ENCODE measurements around the gene TSPAN32. TPM values are rescaled to one million over a fixed set of nuclear protein-coding genes. Genes with fewer than 3 reads are reported as not detected.
"Not testable (repeated sequence)": the region's sequence is repeated elsewhere in the genome, so short reads cannot be mapped to it uniquely, and the experiment has no call there.

The TSPAN32 gene
- total RNA-seq, 8 experiments from 2014 or later, result 0.05 to 1.2 (median 0.53) TPM

DNA sequence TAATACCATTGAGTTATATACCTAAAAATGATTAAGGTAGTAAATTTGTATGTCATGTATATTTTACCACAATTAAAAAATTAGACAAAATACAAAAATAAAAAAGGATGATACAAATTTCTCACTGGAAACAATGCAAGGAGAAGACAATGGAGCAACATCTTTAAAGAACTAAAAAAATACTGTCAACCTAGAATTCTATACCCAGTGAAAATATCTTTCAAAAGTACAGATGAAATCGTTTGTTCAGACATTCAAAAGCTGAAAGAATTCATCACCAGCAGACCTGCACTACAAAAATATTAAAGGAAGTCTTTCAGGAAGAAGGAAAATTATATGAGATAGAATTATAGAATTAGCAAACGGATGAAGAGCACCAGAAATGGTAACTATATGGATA is 21.6 kb upstream of the TSPAN32 start:
- WGBS, 10 experiments, result 0 to 64% (median 32%) methylated on average over 2 of the region's 2 CpGs
- no peak for ATAC-seq (replicated peaks in 6 of 8)

GRCh38 chr11:2286350-2286749 is 15.5 kb upstream of the TSPAN32 start:
- ATAC-seq (replicated peaks in 6 of 8); H3K4me3 ChIP-seq; H3K27ac ChIP-seq; in situ Hi-C loops (cut with MboI; ENCODE audit: low pct_unique_long_range_greater_than_20kb in 2 of 9, low sequenced_read_pairs in 9 of 9, unreplicated experiment in 9 of 9); H3K4me1 ChIP-seq (replicated peaks in 1 of 2): not testable (repeated sequence)
- 100% methylated on average over 3 of the region's 13 CpGs; no CpG with 5 or more reads in 9 of the 10 experiments for WGBS, 10 experiments

More for the DNA sequence above, 21.6 kb upstream of the TSPAN32 start:
- in situ Hi-C loops (cut with MboI; ENCODE audit: low pct_unique_long_range_greater_than_20kb in 2 of 9, low sequenced_read_pairs in 9 of 9, unreplicated experiment in 9 of 9), result no loop called here
- H3K27ac ChIP-seq, result no peak overlapping the region
- H3K4me1 ChIP-seq (replicated peaks in 1 of 2), result no peaks in the 10 kb centered on the region
- H3K4me3 ChIP-seq, result no peak overlapping the region

- in situ Hi-C loops (cut with MboI; ENCODE audit: low pct_unique_long_range_greater_than_20kb in 2 of 9, low sequenced_read_pairs in 9 of 9, unreplicated experiment in 9 of 9), result no loop called here
- ATAC-seq (replicated peaks in 6 of 8), result no peak
- 7 to 80% (median 40%) methylated on average over 2 to 13 of the region's 16 CpGs; no CpG with 5 or more reads in 1 of the 10 experiments for WGBS, 10 experiments
- Histone ChIP-seq H3K4me1 (replicated peaks in 1 of 2) (no peaks in the 10 kb centered on the region), H3K4me3 (no peak overlapping the region), H3K27ac (no peak overlapping the region)
These were observed 14.7 kb upstream of the TSPAN32 start for GRCh38 chr11:2287091-2287490.

- no peak overlapping the region for H3K27ac ChIP-seq
- ATAC-seq (replicated peaks in 6 of 8), result no peak
- H3K4me1 ChIP-seq (replicated peaks in 1 of 2), result no peaks in the 10 kb centered on the region
- no peak overlapping the region for H3K4me3 ChIP-seq
- 80 to 83% methylated on average over 1 to 2 of the region's 6 CpGs; no CpG with 5 or more reads in 8 of the 10 experiments for WGBS, 10 experiments
- in situ Hi-C loops (cut with MboI; ENCODE audit: low pct_unique_long_range_greater_than_20kb in 2 of 9, low sequenced_read_pairs in 9 of 9, unreplicated experiment in 9 of 9), result no loop called here
These were observed 12.5 kb upstream of the TSPAN32 start for GRCh38 chr11:2289350-2289749.

DNA sequence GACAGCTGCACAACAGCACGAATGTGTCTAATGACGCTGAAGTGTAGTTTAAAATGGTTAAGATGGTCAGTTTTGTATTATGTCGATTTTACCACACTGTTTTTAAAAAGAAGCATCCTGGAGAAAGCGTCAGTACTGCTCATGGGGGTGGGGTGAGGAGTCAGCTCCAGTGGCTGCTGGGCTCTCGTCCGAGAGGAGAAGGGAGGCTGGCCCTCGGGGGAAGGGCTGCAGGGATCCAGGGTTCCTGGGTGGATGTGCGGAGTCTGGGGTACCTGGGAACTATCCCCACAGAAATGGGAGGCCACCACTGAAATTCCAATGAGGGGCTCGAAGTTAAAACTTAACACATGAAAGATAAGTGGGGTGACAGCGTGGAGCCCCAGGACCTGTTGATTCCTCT is 12.0 kb upstream of the TSPAN32 start:
- ATAC-seq (replicated peaks in 6 of 8), result no peak
- H3K4me1 ChIP-seq (replicated peaks in 1 of 2), result no peaks in the 10 kb centered on the region
- in situ Hi-C loops (cut with MboI; ENCODE audit: low pct_unique_long_range_greater_than_20kb in 2 of 9, low sequenced_read_pairs in 9 of 9, unreplicated experiment in 9 of 9), result loop anchor here in 1 of 9 experiments (10.0 kb wide), 1 partner anchor 85 kb away; no protein-coding TSS in a partner anchor
- no peak overlapping the region for H3K27ac ChIP-seq
- 24 to 80% (median 58%) methylated on average over 1 to 7 of the region's 10 CpGs; no CpG with 5 or more reads in 2 of the 10 experiments for WGBS, 10 experiments
- H3K4me3 ChIP-seq, result no peak overlapping the region

DNA sequence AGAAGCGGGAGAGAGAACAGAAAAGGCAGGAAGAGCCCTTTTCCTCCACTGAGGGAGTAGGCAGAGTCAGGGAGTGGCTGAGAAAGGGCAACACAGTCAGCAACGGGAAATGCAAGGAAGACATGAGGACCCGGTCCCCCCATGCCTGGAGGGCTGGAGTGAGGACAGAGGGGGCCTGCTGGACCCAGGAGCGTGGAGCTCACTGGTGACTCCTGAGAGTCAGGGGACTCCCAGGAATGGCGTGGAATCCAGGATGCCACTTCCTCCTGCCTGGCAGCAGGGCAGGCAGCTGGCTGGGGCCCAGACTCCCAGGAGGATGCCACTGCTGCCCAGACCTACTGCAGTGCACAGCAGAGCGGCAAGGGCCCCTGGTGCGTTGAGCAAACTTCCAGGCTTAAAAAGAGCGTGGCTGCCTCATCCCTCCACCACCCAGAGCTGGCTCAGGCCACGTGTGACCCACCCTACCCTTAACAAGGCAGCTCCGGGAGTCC is 11.4 kb upstream of the TSPAN32 start:
- 0 to 100% (median 17%) methylated on average over 1 to 3 of the region's 10 CpGs; no CpG with 5 or more reads in 4 of the 10 experiments for WGBS, 10 experiments
- in situ Hi-C loops (cut with MboI; ENCODE audit: low pct_unique_long_range_greater_than_20kb in 2 of 9, low sequenced_read_pairs in 9 of 9, unreplicated experiment in 9 of 9), result loop anchor here in 1 of 9 experiments (10.0 kb wide), 1 partner anchor 86 kb away; no protein-coding TSS in a partner anchor
- no peak overlapping the region for H3K27ac ChIP-seq
- no peak overlapping the region for H3K4me3 ChIP-seq
- ATAC-seq (replicated peaks in 6 of 8), result peak in 3 of 8 experiments; percentile 43 to 69 (median 48)
- H3K4me1 ChIP-seq (replicated peaks in 1 of 2), result no peaks in the 10 kb centered on the region

- H3K4me1 ChIP-seq (replicated peaks in 1 of 2), result no peaks in the 10 kb centered on the region
- no peak overlapping the region for H3K27ac ChIP-seq
- WGBS, 10 experiments, result 49 to 94% (median 60%) methylated on average over 1 to 14 of the region's 20 CpGs; no CpG with 5 or more reads in 5 of the 10 experiments
- no peak overlapping the region for H3K4me3 ChIP-seq
- in situ Hi-C loops (cut with MboI; ENCODE audit: low pct_unique_long_range_greater_than_20kb in 2 of 9, low sequenced_read_pairs in 9 of 9, unreplicated experiment in 9 of 9), result loop anchor here in 1 of 9 experiments (10.0 kb wide), 1 partner anchor 89 kb away; no protein-coding TSS in a partner anchor
- ATAC-seq (replicated peaks in 6 of 8), result no peak
These were observed 8.3 kb upstream of the TSPAN32 start for GRCh38 chr11:2293531-2293971.

DNA sequence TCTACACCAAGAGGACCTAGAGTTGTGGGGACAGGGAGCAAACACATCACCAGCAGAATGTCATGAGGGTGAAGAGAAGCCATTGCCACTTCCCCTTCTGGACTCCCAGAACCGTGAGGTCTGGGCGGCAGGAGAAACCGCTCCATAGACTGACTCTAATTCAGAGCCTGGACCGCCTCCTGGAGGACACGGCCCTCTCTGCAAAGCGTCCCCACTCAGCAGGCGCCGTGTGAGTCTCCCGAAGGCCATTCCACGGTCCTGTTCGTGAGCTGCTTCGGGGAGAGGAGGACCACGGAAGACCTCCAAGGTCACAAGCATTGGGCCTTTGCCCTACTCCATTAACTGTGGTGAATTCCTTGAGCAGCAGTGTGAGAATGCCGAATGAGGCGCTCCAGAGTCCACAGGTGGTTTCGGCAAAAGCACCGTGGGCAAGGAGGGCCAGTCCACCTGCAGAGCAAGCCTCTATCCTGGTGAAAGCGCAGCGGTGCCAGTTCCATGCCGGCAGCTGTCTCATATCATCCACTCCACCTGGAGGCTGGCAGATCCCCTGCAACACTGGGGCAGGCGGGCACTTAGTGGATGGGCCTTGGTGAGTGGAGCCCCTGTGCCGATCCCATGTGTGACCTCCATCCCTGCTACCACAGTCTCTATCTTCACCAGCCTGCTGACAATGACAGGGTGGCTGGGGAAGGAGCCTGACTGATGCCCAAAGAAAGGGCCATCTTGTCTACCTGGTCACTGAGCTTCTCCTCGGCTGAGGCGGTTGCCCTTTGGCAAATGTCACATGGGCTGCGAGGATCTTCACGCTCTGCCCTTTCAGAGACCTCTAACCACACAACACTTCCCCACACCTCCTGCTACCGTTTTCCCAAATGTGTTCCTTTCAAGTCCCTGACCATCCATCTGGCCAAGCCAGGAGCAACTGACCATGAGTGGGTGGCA is 7.6 kb upstream of the TSPAN32 start:
- Histone ChIP-seq H3K4me3 (no peak overlapping the region), H3K4me1 (replicated peaks in 1 of 2) (no peaks in the 10 kb centered on the region), H3K27ac (no peak overlapping the region)
- no peak for ATAC-seq (replicated peaks in 6 of 8)
- 0 to 92% (median 80%) methylated on average over 1 to 10 of the region's 27 CpGs; no CpG with 5 or more reads in 3 of the 10 experiments for WGBS, 10 experiments
- in situ Hi-C loops (cut with MboI; ENCODE audit: low pct_unique_long_range_greater_than_20kb in 2 of 9, low sequenced_read_pairs in 9 of 9, unreplicated experiment in 9 of 9), result loop anchor here in 1 of 9 experiments (10.0 kb wide), 1 partner anchor 89 kb away; no protein-coding TSS in a partner anchor

GRCh38 chr11:2294926-2295290 is 6.9 kb upstream of the TSPAN32 start:
- WGBS, 10 experiments, result 43 to 70% (median 60%) methylated on average over 1 to 4 of the region's 8 CpGs; no CpG with 5 or more reads in 3 of the 10 experiments
- in situ Hi-C loops (cut with MboI; ENCODE audit: low pct_unique_long_range_greater_than_20kb in 2 of 9, low sequenced_read_pairs in 9 of 9, unreplicated experiment in 9 of 9), result loop anchor here in 1 of 9 experiments (10.0 kb wide), 1 partner anchor 90 kb away; no protein-coding TSS in a partner anchor
- Histone ChIP-seq H3K4me3 (no peak overlapping the region), H3K27ac (no peak overlapping the region), H3K4me1 (replicated peaks in 1 of 2) (no peaks in the 10 kb centered on the region)
- ATAC-seq (replicated peaks in 6 of 8), result no peak

DNA sequence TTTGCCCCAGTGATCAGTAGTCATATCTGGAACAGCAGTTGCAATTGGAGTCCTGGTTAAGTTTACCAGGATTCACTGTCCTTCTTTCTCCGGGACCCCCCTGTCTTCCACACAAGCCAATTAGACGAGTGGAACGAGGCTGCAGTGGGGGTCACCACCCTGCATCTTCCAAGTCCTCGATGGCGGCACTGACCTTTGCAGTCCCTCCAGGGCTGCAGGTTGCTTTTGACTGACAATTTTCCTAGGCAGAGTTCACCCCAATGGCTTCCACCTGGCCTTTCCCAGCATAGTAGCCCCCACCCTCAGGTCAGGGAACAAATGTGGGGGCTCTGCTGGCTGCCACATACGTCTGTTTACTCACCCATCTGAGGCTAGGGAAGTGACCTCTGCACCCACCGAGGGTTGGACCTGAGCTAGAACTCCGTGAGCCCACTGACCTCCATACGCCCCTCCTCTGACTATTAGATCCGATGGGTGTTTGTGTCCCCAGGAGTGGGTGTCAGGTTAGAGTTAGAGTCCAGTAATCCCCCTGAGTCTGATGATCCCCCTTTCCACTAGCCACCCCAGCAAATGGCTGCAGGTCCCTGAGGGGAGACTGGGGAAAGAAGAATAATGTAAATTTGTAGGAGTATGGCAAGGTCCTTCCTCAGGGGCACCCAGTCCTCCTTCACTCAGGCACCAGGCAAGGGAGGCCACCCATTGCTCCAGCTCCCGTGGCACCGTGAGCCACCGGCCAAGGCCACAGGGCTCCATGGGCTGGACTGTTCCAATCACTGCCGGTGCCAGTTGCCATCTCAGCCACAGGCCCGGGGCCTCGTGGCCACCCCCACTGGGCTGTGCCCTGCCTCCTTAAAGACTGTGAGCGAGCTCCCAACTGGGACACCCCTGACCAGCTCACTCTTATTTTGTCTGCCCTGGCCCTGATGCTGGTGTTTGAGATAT is 5.6 kb upstream of the TSPAN32 start:
- Histone ChIP-seq H3K27ac (no peak overlapping the region), H3K4me3 (no peak overlapping the region), H3K4me1 (replicated peaks in 1 of 2) (no peaks in the 10 kb centered on the region)
- 18 to 73% (median 65%) methylated on average over 2 to 6 of the region's 17 CpGs; no CpG with 5 or more reads in 5 of the 10 experiments for WGBS, 10 experiments
- in situ Hi-C loops (cut with MboI; ENCODE audit: low pct_unique_long_range_greater_than_20kb in 2 of 9, low sequenced_read_pairs in 9 of 9, unreplicated experiment in 9 of 9), result loop anchor here in 1 of 9 experiments (10.0 kb wide), 1 partner anchor 91 kb away; no protein-coding TSS in a partner anchor
- no peak for ATAC-seq (replicated peaks in 6 of 8)

DNA sequence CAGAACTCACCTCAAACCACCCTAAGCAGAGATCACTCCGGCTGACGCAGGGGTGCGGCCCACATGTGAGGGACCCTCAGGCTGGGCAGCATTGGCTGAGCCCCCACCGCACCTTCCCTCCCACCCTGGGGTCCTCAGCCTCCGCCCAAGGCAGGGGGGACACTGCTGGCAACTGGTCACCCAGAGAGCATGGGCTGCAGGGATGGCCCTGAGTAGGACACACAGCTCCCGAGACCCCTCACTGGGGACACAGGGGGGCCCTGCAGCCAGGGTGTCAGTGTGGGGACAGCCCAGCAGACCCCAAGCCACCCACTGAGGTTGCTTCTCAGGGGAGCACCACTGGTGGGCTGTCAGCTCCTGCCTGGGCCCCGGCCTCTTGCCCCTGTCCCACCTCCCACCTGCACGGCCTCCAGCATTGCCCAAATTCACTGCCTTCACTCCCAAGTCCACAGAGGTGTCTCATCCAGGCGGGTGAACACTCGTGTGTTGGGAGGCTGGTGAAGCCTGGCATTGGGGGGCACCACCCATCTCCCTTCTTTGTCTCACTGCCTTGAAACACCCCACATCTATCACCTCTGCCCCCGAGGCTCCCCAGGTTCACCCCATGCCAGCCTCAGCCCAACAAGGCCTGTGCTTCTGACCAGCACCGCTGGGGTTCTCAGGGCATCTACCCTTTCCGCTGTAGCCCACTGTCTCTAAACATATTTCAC is 4.7 kb upstream of the TSPAN32 start:
- in situ Hi-C loops (cut with MboI; ENCODE audit: low pct_unique_long_range_greater_than_20kb in 2 of 9, low sequenced_read_pairs in 9 of 9, unreplicated experiment in 9 of 9), result loop anchor here in 1 of 9 experiments (10.0 kb wide), 1 partner anchor 92 kb away; no protein-coding TSS in a partner anchor
- no peak for ATAC-seq (replicated peaks in 6 of 8)
- 90% methylated on average over 2 of the region's 13 CpGs; no CpG with 5 or more reads in 9 of the 10 experiments for whole genome bisulfite sequencing, 10 experiments
- H3K4me1 ChIP-seq (replicated peaks in 1 of 2), result peaks cover 0 to 3% of the 10 kb centered on the region in 2 donors
- H3K27ac ChIP-seq, result no peak overlapping the region
- no peak overlapping the region for H3K4me3 ChIP-seq

GRCh38 chr11:2297623-2298030 is 4.2 kb upstream of the TSPAN32 start:
- Histone ChIP-seq H3K4me3 (no peak overlapping the region), H3K27ac (no peak overlapping the region), H3K4me1 (replicated peaks in 1 of 2) (peaks cover 0 to 9% of the 10 kb centered on the region in 2 donors)
- WGBS, 10 experiments, result 0% methylated on average over 1 of the region's 1 CpG; no CpG with 5 or more reads in 8 of the 10 experiments
- in situ Hi-C loops (cut with MboI; ENCODE audit: low pct_unique_long_range_greater_than_20kb in 2 of 9, low sequenced_read_pairs in 9 of 9, unreplicated experiment in 9 of 9), result loop anchor here in 1 of 9 experiments (10.0 kb wide), 1 partner anchor 93 kb away; no protein-coding TSS in a partner anchor
- ATAC-seq (replicated peaks in 6 of 8), result no peak
